Activated CD8-positive, alpha-beta T cell treated with anti-CD3 and anti-CD28 coated beads for 36 hours (primary cell): Measurements from ENCODE around the gene PES1. TPM values are rescaled to one million over a fixed set of nuclear protein-coding genes. Genes with fewer than 3 reads are reported as not detected.

Experiments used
- ATAC-seq: fragments of 200-7000 bp; cut with Tn5 transposase; one replicate; pipeline ENCODE4 v1.10.0; 2021; ENCODE audit warnings: mild to moderate bottlenecking, moderate library complexity
- CTCF ChIA-PET: fragments of 350-600 bp; sonication (Branson Sonifier 250); formaldehyde crosslinking; loops from one replicate; lab custom pipeline; 2021; ENCODE audit warnings: antibody characterized with exemption; lab: Charles Lee
- POLR2A ChIA-PET: fragments of 350-600 bp; sonication (Branson Sonifier 250); formaldehyde crosslinking; loops from one replicate; lab custom pipeline; 2021; ENCODE audit warnings: antibody characterized with exemption; lab: Charles Lee
- DNase-seq: peaks from one replicate; pipeline ENCODE4 v3.0.0-alpha.2; 2020
- H3K27ac Mint-ChIP-seq: one replicate; pipeline ENCODE4 v1.8.0; 2021; ENCODE audit warnings: mild to moderate bottlenecking, mixed read lengths
- H3K27me3 Mint-ChIP-seq: one replicate; pipeline ENCODE4 v1.8.0; 2021; ENCODE audit warnings: mixed read lengths
- H3K36me3 Mint-ChIP-seq: one replicate; pipeline ENCODE4 v1.8.0; 2021; ENCODE audit warnings: low read depth, mixed read lengths
- H3K4me1 Mint-ChIP-seq: one replicate; pipeline ENCODE4 v1.8.0; 2021; ENCODE audit warnings: low read depth, mixed read lengths
- H3K4me3 Mint-ChIP-seq: one replicate; pipeline ENCODE4 v1.8.0; 2021; ENCODE audit warnings: mild to moderate bottlenecking, moderate library complexity, mixed read lengths
- H3K9me3 Mint-ChIP-seq: one replicate; pipeline ENCODE4 v1.8.0; 2021; ENCODE audit warnings: mixed read lengths
- intact Hi-C: fragments of 100-400 bp; cut with micrococcal nuclease; formaldehyde crosslinking; loops from one replicate; pipeline ENCODE4 v1.10.0; 2022
- total RNA-seq, 2 experiments: library from RNA; stranded (reverse); gene quantifications; one replicate each; pipeline ENCODE4 v1.2.3, GENCODE V29; 2021
- TF ChIP-seq, protein P1 (sequence below): fragments of 200-600 bp; IDR thresholded peaks from one replicate; pipeline ENCODE4 v1.8.0; 2022; ENCODE audit warnings: antibody characterized with exemption, mild to moderate bottlenecking

Gene PES1
- total RNA-seq, 2 experiments from 2014 or later, result 123 to 131 TPM

- Mint-ChIP-seq H3K4me3 (peak within 1 kb of the TSS; percentile 59), H3K4me1 (peaks cover 25% of the 10 kb centered on the region), H3K9me3 (no peaks in the 10 kb centered on the region), H3K27me3 (no peaks in the 10 kb centered on the region), H3K36me3 (no peaks in the 10 kb centered on the region), H3K27ac (peak within 1 kb of the TSS; percentile 45)
- ATAC-seq (peak; percentile 81), DNase-seq (peak; percentile 75)
- ChIA-PET POLR2A (interaction anchor here (0.6 to 1.9 kb wide), 7 partner anchors 12 to 29 kb away, joined by 3 to 6 read pairs (median 3); partner anchors contain the start of genes PES1 and SLC35E4), CTCF (interaction anchor here (0.8 to 2.9 kb wide), 13 partner anchors 9 to 157 kb away, joined by 3 to 19 read pairs (median 4); partner anchors contain the start of genes PES1 and SLC35E4)
- intact Hi-C loops, result no loop called here
- TF ChIP-seq, protein P1, sequence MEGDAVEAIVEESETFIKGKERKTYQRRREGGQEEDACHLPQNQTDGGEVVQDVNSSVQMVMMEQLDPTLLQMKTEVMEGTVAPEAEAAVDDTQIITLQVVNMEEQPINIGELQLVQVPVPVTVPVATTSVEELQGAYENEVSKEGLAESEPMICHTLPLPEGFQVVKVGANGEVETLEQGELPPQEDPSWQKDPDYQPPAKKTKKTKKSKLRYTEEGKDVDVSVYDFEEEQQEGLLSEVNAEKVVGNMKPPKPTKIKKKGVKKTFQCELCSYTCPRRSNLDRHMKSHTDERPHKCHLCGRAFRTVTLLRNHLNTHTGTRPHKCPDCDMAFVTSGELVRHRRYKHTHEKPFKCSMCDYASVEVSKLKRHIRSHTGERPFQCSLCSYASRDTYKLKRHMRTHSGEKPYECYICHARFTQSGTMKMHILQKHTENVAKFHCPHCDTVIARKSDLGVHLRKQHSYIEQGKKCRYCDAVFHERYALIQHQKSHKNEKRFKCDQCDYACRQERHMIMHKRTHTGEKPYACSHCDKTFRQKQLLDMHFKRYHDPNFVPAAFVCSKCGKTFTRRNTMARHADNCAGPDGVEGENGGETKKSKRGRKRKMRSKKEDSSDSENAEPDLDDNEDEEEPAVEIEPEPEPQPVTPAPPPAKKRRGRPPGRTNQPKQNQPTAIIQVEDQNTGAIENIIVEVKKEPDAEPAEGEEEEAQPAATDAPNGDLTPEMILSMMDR, result no peak
Observed at GRCh38 chr22:30606455-30607299, 15.0 kb upstream of the PES1 start, which contains the start of gene TCN2. TCN2 (plus strand) TSS chr22:30607174; CDS start chr22:30607332, 158 bp downstream.

DNA sequence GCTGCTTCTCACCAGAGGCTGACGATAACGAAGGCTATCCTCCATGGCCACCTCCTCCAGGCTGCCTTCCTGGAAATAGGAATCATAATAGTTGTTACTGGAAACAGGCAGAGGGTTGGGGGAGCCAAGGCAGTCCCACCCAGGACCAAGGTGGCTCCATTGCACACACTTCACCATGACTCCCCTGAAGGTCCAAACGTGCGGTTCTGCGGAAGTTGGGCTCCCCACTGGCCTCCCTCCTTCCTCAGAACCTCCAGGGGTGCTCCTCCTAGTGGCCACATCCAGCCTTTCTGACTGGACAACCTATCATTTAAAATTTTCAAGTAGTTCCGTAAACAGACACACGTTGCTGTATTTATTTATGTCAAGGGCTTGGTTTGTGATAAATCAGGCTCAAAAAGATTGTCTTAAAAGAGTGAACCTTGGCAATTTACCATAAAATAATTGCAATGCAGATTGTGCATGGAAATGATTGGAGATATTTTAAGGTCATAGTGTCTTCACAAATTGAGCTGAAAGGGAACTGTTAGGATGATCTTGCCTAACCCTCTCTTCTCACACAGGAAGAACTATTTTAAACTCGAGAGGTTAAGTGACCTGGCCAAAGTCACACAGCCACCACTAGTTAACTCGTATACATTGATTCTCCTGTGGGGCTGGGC, 13.9 kb upstream of the PES1 start:
- intact Hi-C loops, result no loop called here
- H3K27ac Mint-ChIP-seq, result no peak overlapping the region
- H3K36me3 Mint-ChIP-seq, result no peaks in the 10 kb centered on the region
- peak; percentile 68 for DNase-seq
- no peak overlapping the region for H3K4me3 Mint-ChIP-seq
- H3K4me1 Mint-ChIP-seq, result peaks cover 25% of the 10 kb centered on the region
- H3K27me3 Mint-ChIP-seq, result no peaks in the 10 kb centered on the region
- ATAC-seq, result no peak
- no peaks in the 10 kb centered on the region for H3K9me3 Mint-ChIP-seq
- TF ChIP-seq, protein P1, result peak; percentile 75
- ChIA-PET POLR2A (no interaction called here), CTCF (interaction anchor here (0.7 to 2.9 kb wide), 12 partner anchors 8 to 158 kb away, joined by 3 to 19 read pairs (median 4); partner anchors contain the start of genes PES1 and SLC35E4)

DNA sequence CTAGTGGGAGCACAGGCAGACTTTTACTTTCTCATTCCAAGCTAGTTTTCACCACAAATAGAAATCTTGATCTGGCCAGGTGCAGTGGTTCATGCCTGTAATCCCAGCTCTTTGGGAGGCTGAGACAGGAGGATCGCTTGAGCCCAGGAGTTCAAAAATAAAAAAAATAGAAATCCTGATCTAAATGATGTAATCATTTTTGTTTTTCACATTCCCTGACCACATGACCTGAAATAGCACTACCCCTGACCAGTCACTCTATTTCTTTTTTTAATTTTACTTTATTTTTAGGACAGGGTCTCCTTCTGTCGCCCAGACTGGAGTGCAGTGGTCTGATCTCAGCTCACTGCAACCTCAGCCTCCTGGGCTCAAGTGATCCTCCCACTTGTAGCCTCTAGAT, 13.0 kb upstream of the PES1 start:
- DNase-seq (no peak), ATAC-seq (no peak)
- H3K4me1 Mint-ChIP-seq, result peaks cover 25% of the 10 kb centered on the region
- ChIA-PET POLR2A (interaction anchor here (1.0 kb wide), 1 partner anchor 31 kb away, joined by 3 read pairs; the partner anchor contains the start of gene SLC35E4), CTCF (interaction anchor here (1.0 to 1.2 kb wide), 3 partner anchors 10 to 150 kb away, joined by 4 read pairs; partner anchors contain the start of gene PES1)
- no peaks in the 10 kb centered on the region for H3K9me3 Mint-ChIP-seq
- intact Hi-C loops, result no loop called here
- no peak overlapping the region for H3K27ac Mint-ChIP-seq
- no peak overlapping the region for H3K4me3 Mint-ChIP-seq
- TF ChIP-seq, protein P1, result no peak
- no peaks in the 10 kb centered on the region for H3K36me3 Mint-ChIP-seq
- no peaks in the 10 kb centered on the region for H3K27me3 Mint-ChIP-seq

DNA sequence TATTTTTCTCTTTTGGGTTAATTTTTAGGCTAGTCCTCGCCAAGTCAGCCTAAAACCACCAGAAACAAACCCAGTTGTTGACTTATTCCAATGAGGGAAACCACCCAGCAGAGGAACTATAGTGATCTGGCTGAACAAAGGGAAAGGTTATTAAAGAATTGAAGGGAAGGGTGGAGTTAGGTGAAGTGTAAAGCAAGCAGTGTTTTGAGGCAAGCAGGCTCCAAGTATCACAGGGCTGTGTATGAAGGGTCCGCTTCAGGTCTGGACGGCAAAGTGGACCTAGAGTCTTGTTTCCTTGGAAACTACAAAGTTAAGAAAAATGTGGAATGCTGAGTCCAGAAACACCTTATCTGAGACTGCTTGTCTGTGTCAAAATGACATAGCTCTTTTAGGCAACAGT, 12.1 kb upstream of the PES1 start:
- Mint-ChIP-seq H3K36me3 (no peaks in the 10 kb centered on the region), H3K9me3 (no peaks in the 10 kb centered on the region), H3K27ac (no peak overlapping the region), H3K4me3 (no peak overlapping the region), H3K27me3 (no peaks in the 10 kb centered on the region), H3K4me1 (peaks cover 19% of the 10 kb centered on the region)
- no peak for DNase-seq
- CTCF ChIA-PET, result interaction anchor here (0.7 to 1.2 kb wide), 3 partner anchors 9 to 151 kb away, joined by 3 to 4 read pairs (median 4); no protein-coding TSS in a partner anchor
- POLR2A ChIA-PET, result no interaction called here
- intact Hi-C loops, result no loop called here
- no peak for ATAC-seq
- TF ChIP-seq, protein P1, result no peak
